HG03565 (cell line): ENCODE measurements around the gene GPSM3.
A peak's percentile ranks its signal among the peaks of the same experiment; 100 is the strongest.

ENCODE experiments used
- ATAC-seq: cut with Tn5 transposase; IDR thresholded peaks from one replicate; pipeline ENCODE4 v1.9.1; 2021; ENCODE audit warnings: mild to moderate bottlenecking, moderate library complexity; ENCODE audit not compliant: unreplicated experiment

The GPSM3 gene

DNA sequence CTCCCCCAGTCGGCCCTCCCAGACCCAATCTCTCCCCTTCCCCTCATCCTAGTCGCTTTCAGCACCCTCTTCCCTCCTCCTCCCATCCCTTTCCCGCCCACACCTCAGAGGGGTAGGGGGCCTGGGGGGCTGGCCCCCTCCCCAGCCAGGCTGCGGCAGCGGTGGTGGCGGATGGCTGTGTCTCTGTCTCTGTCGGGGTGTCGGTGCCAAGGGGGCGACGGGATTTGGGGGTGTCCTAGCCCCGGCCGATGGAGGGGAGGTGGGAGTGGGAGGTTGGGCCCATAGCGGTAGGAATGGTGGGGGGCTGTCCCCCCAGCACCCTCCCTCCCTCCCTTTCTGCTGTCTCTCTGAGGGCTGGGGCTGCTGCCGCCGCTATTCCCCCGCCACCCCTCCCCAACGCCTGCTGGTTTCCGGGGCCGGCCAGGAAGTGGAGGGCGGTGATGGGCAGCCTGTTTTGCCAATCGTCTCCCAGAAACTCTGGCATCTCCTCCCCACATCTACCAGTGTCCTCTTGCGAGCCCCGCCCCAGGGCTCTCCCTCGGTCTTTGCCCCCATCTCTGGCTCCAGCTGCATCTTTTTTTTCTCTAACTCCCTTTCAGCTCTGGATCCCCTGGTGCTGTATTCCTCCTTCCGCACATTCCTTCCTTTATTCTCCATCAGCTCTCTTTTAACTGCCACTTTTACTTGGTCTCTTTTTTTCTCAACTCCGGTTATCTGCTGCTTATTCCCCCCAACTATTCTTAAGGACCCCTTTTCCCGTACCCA lies 16.6 kb downstream of the GPSM3 start, which contains the start of gene AGPAT1:
TSS of gene AGPAT1 (minus strand) at position 374 of the 765 bp plus-strand sequence. CDS start 4,588 bp downstream, outside the sequence.
- ATAC-seq: peak; percentile 23

DNA sequence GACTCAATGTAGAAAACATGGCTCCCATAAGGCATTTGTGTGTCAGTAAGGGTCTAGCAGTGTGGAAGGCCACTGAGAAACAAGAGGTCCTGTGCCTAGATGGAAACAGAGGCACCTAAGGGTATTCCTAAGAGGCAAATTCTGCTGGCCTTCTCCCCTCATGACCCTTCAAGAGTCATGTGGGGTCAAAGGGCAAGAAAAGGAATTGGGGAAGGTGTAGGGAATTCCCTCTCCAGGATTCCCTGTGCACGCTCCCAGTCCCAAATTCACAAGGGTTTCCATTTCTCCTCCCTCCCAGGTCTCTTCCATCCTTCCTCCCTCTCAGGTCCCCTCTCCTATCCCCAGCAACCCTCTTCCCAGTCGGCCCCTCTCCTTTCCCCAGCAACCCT lies 17.1 kb downstream of the GPSM3 start:
- no peak for ATAC-seq

DNA sequence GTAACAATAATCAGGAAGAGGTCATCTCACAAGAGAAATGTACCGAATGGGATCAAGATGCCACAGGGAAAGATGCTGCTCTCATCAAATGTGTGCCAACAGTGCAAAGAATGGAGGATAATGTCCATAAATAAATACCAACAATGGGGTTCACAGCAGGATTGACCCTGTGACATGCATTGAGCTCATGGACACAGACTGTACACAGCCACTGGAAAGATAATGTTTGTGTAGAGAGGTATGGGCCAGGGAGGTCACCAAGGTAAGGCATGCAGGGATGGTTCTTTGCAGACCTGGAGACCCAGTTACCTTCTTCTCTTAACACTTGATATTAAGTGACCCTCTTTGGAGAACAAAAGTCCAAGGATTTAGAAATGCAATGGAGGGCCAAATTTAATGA lies 18.0 kb downstream of the GPSM3 start:
- ATAC-seq: no peak

DNA sequence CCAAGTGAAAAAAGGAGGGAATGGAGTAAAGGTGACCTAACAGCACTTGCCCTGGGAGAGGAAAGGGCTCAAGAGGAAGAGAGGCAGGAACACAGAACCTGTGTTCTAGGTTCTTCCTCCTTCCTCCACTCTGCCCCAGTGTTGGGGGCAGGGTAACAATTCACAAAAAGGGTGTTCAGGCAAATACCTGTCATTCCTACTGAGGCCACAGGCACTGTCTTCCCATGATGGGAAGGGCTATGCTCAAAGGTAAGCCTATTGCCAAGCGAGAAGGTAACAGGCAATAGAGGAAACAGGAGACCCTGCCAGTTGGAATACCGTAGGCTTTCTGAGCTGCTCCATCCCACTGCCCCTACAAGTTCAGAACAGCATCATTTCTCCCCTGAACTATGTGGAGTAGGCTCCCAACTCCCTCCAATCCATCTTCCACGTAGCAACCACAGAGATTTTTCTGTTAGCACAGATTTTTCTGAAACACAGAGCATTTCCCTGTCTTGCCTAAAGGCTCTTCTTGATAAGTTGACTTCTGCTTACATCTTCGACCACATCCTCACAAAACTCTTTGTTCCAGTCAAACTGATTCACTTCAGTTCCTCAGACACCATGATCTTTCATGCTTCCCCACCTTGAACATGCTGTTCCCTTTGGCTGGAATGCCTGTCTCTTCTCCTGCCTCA lies 19.3 kb downstream of the GPSM3 start:
- ATAC-seq: no peak

DNA sequence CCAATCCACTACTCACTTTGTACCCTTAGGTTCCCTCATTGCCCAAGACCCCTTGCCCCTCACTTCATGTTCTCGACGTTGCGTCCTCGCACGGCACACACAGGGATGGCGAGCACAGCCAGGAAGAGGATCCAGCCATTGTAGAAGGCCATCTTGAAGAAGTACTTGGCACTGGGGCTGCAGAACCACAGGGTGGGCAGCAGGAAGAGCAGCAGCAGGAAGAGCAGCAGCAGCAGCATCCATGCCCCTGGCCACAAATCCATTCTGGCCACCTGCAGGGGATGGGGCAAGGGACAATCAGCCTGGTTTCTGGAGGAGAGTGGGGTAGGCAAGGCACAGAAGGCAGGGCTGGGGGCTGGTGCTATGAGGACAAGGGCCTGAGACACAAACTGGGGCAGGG lies 21.2 kb downstream of the GPSM3 start:
- no peak for ATAC-seq

DNA sequence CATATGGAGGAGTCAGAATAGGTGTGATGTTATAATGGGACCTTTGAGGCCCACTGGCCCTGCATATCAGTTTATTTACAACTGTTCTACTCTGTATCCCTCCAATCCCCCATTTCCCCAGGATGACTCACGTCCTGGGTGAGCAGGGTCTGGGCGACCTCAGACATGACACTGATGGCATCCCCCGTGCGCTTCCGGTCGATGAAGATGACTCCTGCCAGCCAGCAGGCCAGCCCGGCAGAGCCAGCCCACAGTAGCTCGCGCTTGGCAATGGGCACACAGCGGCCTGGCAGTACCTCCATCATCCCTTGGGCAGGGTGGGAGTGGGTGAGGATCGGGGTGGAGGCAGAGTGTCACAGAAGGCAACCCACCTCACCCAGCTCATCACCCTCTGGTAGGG lies 22.1 kb downstream of the GPSM3 start:
- no peak for ATAC-seq

DNA sequence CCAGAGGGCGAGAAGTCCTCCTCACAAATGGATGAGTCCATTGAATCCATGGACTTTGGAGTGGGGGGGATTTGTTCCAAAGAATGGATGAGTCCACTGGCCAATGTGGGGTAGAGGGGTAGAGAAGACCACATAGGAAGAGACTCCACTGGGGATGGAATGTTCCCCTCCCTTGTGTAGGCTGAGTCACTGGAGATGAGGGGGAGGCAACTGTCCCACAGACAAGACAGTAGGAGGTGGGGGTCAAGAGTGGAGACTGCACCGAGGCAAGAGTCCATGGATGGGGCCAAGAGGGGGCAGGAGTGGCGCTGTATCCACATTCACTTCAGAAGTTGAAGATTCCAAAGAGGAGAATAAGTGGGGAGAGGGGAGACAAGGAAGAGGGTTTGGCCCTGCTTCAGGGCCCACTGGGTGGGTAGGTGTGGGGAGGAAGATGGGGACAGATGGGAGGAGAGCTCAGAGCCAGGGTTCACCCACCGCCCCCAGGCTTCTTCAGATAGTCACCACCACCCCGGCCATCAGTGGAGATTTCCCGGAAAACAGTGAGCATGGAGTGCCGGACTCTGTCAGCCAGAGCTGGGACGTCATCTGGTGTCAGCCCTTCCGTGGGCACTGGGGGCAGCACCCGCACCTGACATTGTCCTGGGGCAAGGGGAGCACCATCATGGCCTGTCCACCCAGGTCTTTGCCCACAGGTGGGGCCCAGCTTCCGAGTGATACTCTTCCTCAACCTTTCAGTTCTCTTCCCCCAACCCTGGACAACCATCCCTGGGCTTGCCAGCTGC lies 23.4 kb downstream of the GPSM3 start:
- ATAC-seq: no peak

DNA sequence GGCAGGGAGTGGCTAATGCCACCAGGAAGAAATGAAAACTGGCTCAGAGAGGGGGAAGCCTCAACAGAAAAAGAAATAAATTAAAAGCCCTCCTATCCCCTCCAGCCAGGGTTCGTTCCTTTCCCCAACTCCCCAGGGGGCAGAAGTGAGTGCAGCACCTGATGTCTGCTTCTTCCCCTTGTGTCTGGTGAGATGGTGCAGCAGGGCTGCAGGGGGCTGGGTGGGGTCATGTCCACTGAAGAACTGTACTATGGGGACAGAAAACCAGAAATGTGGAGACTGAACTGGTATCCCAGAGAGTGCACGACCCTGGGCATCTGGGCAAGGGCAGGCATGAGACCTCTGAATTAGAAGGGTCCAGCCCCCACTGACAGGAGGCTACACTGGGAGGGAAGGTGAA lies 24.1 kb downstream of the GPSM3 start:
- ATAC-seq: no peak

DNA sequence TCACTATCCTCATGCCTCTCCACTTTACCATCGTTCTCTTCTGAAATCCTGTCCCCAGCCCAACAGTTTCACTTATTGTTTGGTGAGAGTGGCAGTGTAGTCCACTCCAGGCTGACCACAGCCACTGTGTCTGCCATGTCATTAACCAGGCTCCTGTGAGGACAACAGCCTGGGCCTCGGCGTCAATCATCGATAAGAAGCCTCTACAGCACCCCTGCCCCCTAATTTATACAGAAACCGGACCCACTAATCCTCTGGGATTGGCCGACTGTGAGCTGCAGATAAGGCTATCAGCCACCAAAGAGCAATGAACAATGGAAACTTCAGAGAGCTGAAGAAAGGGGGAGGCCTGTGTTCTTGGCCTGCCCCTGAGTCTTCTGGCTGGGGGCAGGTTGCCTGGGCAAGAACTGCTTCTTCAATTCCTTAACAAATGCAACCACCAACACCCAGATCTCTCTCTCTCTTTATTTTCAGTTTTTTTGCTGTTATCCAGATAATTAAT lies 24.6 kb downstream of the GPSM3 start:
- ATAC-seq: no peak

DNA sequence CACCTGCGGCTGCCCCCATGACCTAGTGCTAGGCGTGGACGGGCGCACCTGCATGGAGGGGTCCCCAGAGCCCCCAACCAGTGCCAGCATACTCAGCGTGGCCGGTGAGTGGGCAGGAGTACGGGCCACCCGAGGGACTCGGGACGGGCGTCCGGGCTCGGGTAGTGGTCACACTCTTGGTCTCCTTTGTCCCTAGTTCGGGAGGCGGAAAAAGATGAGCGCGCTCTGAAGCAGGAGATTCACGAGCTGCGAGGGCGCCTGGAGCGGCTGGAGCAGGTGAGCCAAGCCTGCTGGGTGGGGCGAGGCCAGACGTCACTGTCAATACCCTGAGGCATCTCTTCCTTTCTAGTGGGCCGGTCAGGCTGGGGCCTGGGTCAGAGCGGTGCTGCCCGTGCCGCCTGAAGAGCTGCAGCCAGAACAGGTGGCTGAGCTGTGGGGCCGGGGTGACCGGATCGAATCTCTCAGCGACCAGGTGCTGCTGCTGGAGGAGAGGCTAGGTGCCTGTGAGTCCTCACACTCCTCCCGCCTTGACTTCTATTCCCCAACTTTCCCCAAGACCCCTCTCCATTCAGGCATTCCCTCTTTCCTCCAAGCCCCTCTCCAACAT lies 25.2 kb downstream of the GPSM3 start:
- ATAC-seq: no peak

DNA sequence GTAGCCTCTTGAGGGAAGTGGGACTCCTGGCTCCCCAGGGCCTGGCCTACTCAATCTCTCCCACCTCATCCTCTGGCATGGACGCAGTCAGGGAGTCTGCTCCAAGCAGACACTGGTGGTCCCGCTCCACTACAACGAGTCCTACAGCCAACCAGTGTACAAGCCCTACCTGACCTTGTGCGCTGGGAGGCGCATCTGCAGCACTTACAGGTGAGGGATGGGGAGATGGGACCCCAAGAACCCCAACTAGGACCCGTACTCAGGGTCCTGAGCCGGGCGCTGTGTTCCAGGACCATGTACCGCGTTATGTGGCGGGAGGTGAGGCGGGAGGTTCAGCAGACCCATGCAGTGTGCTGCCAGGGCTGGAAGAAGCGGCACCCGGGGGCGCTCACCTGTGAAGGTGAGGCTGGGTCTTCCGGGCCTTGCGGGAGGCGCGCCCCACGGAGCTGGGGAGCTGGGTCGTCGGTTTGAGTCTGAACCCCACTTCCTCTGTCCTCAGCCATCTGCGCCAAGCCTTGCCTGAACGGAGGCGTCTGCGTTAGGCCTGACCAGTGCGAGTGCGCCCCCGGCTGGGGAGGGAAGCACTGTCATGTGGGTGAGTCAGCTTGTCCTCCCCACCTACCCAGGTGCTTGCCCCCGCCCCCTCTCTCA lies 25.9 kb downstream of the GPSM3 start:
- ATAC-seq: no peak

DNA sequence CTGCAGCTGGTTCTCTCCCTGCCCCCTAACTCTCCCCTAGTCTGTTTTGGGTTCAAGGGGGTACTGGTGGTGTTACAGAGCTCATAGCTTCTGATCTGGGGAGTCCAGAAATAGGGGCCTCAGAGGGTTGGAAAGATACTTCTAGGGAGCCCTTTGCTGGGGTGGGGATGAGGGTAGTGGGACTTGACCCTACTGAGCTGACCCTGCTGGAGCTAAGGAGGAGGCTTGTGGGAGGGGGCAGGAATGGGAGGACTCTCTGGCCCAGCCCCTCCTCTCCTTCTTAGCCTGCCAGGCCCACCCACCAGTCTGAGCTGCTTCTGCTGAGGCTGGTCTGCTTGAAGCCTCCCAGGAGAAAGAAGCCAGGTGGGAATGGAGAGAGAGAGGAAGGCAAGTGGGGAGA lies 28.1 kb downstream of the GPSM3 start, which contains the start of gene EGFL8:
TSS of gene EGFL8 (plus strand) at position 301 of the 400 bp plus-strand sequence. CDS start 1,571 bp downstream, outside the sequence.
- ATAC-seq: no peak

DNA sequence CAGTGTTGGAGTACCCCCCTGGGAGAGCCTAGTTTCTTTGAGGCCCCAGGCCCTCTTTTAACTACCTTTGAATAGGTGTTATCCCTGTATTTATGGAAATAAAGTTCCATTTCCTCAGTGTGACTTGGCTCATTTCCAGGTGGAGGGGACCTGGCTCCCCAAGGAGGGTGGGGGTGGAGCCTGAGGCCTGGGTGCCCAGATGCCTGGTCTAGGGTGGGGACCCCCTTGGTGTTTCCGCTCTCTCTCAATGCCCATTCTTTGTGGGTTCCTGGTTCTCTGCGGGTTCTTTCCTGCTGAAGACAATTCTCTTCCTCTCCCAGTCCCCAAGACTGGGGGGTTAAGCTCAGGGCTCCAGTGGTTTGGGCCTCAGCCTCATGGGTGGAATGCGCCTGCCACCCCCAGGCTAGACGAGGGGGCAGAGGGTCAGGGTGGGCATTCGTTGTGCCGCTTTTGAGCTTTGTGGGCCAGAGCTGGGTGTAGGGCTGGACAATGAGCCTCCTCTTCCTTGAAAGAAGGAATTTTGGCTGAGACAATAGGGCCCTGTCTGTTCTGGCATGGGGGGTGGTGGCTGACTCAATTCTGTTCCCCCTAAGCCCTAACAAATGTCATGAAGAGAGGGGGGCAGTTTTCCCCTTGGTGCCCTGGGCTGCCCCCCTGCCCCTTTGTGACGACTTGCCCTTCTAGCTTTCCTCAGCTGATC lies 28.7 kb downstream of the GPSM3 start:
- ATAC-seq: no peak

DNA sequence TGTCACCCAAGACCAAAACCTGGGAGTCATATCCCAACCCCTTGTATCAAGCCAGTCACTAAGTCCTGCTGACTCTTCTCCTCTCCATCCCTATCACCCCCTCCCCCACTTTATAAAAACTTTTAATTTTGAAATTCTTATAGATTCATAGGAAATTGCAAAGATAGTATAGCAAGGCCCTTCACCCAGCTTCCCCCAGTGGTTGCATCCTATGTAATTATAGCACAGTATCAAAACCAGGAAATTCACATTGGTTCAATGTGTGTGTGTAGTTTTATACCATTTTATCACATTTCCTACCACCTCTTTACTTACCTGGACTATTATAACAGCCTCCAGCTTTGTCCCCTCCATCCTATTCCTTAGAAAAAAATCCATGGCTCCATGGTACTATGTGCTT lies 34.4 kb downstream of the GPSM3 start:
- no peak for ATAC-seq

DNA sequence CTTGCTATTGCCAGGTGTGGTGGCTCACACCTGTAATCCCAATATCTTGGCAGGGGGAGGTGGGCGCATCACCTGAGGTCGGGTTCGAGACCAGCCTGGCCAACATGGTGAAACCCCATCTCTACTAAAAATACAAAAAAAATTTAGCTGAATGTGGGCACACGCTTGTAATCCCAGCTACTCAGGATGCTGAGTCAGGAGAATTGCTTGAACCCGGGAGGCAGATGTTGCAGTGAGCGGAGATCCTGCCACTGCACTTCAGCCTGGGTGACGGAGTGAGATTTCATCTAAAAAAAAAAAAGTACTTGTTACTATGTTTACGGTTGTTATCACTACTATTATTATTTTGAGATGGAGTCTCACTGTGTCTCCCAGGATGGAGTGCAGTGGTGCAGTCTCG lies 35.6 kb downstream of the GPSM3 start:
- no peak for ATAC-seq

DNA sequence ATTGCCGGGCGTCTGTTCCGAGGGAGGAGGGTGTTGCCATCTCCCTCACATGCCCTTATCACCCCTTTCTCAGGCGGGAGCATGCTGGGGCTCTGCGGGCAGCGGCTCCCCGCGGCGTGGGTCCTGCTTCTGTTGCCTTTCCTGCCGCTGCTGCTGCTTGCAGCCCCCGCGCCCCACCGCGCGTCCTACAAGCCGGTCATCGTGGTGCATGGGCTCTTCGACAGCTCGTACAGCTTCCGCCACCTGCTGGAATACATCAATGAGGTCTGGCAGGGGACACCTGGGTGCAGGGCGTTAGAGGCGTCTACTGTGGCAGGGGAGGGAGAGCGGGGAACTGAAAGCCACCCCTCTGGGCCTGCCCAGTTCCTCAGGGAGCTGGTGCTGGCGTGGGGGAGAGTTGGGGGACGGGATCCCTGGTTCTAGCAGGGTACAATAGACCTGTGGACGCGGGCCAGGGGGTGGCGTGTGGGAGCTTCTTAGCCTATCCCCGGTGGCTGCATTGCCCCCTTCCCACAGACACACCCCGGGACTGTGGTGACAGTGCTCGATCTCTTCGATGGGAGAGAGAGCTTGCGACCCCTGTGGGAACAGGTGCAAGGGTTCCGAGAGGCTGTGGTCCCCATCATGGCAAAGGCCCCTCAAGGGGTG lies 37.8 kb downstream of the GPSM3 start:
- no peak for ATAC-seq

DNA sequence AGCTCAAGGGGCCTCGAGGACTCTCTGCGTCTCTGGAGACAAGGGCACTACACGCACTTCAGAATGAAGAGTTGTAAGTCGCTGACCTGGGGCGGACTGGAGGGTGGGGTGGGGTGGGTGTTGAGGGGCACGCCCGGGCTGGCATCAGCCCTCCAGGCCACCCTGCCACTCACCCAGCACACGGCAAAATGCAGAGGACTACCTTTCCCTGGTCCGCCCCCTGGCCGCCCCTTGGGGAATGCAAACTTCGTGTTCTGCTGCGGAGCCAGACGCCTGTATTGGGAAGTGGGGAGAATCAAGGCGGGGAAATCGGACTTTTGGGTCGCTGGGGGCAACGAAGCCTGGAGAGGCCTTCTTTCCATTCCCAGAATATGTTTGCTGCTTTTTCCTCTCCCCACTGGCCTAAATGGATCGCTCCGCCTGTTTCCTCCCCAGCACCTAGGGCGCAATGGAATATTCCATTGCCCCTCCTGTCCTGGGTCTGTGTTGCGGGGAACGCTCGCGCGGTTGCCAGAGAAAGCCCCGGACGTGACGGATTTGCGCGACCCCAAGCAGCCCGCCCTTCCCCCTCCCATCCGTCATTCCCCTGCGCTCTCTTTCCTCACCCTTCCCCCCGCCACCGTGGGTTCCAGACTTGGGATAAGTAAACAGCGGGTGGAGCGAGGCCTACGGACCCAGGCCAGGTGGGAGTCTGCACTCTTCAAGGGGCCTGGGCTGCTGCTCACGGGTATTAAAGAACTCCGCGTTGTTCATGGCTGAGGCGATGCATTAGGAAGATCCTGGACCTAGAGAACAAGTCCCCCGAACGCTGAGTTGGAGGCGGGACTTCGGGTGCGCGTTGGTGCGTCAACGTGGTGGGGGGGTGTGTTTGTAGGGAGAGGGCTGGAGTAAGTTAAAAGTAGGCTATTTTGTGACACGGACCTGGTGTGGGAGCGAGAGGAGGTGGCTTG lies 38.6 kb downstream of the GPSM3 start, which contains the start of gene PPT2:
TSS of gene PPT2 (plus strand) at position 578 of the 950 bp plus-strand sequence. CDS start 454 bp downstream, outside the sequence.
- ATAC-seq: no peak
